GM18505 (cell line): ENCODE results near the gene CISH.

Source experiments
- ATAC-seq: cut with Tn5 transposase; IDR thresholded peaks from one replicate; pipeline ENCODE4 v1.9.1; 2021; ENCODE audit not compliant: unreplicated experiment
- POLR2A ChIP-seq: IDR thresholded peaks from 4 replicates; pipeline ENCODE4 v1.6.1; 2011; ENCODE audit warnings: borderline replicate concordance; ENCODE audit not compliant: insufficient read depth, insufficient read length; ENCODE audit errors: extremely low read depth

CISH gene

GRCh38 chr3:50605901-50606326 lies 5.7 kb downstream of the CISH start:
- TF ChIP-seq POLR2A = no peak
- no peak for ATAC-seq

GRCh38 chr3:50604628-50605588 lies 6.7 kb downstream of the CISH start:
- ATAC-seq = no peak
- no peak for TF ChIP-seq POLR2A

GRCh38 chr3:50604110-50604621 lies 7.4 kb downstream of the CISH start:
- ATAC-seq = no peak
- TF ChIP-seq POLR2A = no peak

- no peak for TF ChIP-seq POLR2A
- ATAC-seq = no peak
These were observed 8.1 kb downstream of the CISH start for GRCh38 chr3:50603261-50604109.

GRCh38 chr3:50602595-50603191 lies 8.9 kb downstream of the CISH start:
- ATAC-seq = no peak
- no peak for TF ChIP-seq POLR2A

- no peak for ATAC-seq
- TF ChIP-seq POLR2A = no peak
These were observed 10.6 kb downstream of the CISH start for GRCh38 chr3:50600841-50601591.

- no peak for ATAC-seq
- TF ChIP-seq POLR2A = no peak
These were observed 11.3 kb downstream of the CISH start for GRCh38 chr3:50600141-50600753.

- no peak for ATAC-seq
- TF ChIP-seq POLR2A = no peak
These were observed 11.9 kb downstream of the CISH start for GRCh38 chr3:50599716-50600118.

- TF ChIP-seq POLR2A = no peak
- ATAC-seq = no peak
These were observed 12.4 kb downstream of the CISH start for GRCh38 chr3:50599115-50599715.

- no peak for ATAC-seq
These were observed 17.3 kb downstream of the CISH start for GRCh38 chr3:50594253-50594785.

GRCh38 chr3:50592568-50592967 lies 19.0 kb downstream of the CISH start:
- TF ChIP-seq POLR2A = no peak
- no peak for ATAC-seq

More at GRCh38 chr3:50594253-50594785, 17.3 kb downstream of the CISH start:
- TF ChIP-seq POLR2A = no peak
